NCI-H1694 treated with DMSO at 0.1 percent for 48 hours (cell line): ENCODE results near the gene UXS1.
A peak's percentile ranks its signal among the peaks of the same experiment; 100 is the strongest.

Source experiments
- DNase-seq: peaks from one replicate; lab custom pipeline; 2025; lab: John Stamatoyannopoulos, UW

UXS1 gene

GRCh38 chr2:106108351-106108750 lies 85.8 kb downstream of the UXS1 start:
- DNase-seq, result peak; percentile 9

- no peak for DNase-seq
Measured at GRCh38 chr2:106107509-106108131, 86.5 kb downstream of the UXS1 start.

GRCh38 chr2:106106622-106107508 lies 87.2 kb downstream of the UXS1 start:
- no peak for DNase-seq

GRCh38 chr2:106105151-106105922 lies 88.8 kb downstream of the UXS1 start:
- DNase-seq, result no peak

- DNase-seq, result peak; percentile 42
Measured at GRCh38 chr2:106104332-106105062, 89.6 kb downstream of the UXS1 start.

GRCh38 chr2:106099691-106100090 lies 94.4 kb downstream of the UXS1 start:
- DNase-seq, result no peak

GRCh38 chr2:106098664-106099063 lies 95.4 kb downstream of the UXS1 start:
- no peak for DNase-seq

GRCh38 chr2:106098081-106098480 lies 96.0 kb downstream of the UXS1 start:
- DNase-seq, result no peak

GRCh38 chr2:106097038-106098000 lies 96.8 kb downstream of the UXS1 start:
- DNase-seq, result no peak

GRCh38 chr2:106096299-106097037 lies 97.6 kb downstream of the UXS1 start:
- DNase-seq, result no peak

- DNase-seq, result no peak
Measured at GRCh38 chr2:106095478-106096298, 98.4 kb downstream of the UXS1 start.

- no peak for DNase-seq
Measured at GRCh38 chr2:106094131-106094841, 99.8 kb downstream of the UXS1 start.

- DNase-seq, result no peak
Measured at GRCh38 chr2:106090916-106091618, 103.0 kb downstream of the UXS1 start.

GRCh38 chr2:106089611-106090010 lies 104.5 kb downstream of the UXS1 start:
- DNase-seq, result no peak

- DNase-seq, result peak; percentile 5
Measured at GRCh38 chr2:106085181-106085940, 108.7 kb downstream of the UXS1 start.

GRCh38 chr2:106080959-106081358 lies 113.1 kb downstream of the UXS1 start:
- peak; percentile 27 for DNase-seq

- no peak for DNase-seq
Measured at GRCh38 chr2:106078096-106078495, 116.0 kb downstream of the UXS1 start.
